MM.1S (cell line): ENCODE measurements around the gene TBL1XR1.

Experiments used
- DNase-seq: peaks from one replicate; pipeline ENCODE4 v3.0.0-alpha.2; 2015
- H2AFZ ChIP-seq: fragments of 300-600 bp; sonication (generic); 2 replicates; pipeline ENCODE4 v1.6.0; 2016; ENCODE audit warnings: antibody characterized with exemption, low read length
- H3F3A ChIP-seq: fragments of 300-600 bp; sonication (generic); 2 replicates; pipeline ENCODE4 v1.6.1; 2016; ENCODE audit warnings: mild to moderate bottlenecking, antibody characterized with exemption, low read length, moderate library complexity, mixed read lengths; ENCODE audit not compliant: insufficient read depth
- H3K27ac ChIP-seq: fragments of 300-600 bp; sonication (generic); 2 replicates; pipeline ENCODE4 v1.5.1; 2016; ENCODE audit warnings: mild to moderate bottlenecking, low read length
- H3K27me3 ChIP-seq: fragments of 300-600 bp; sonication (generic); replicated peaks from 2 replicates; pipeline ENCODE4 v1.6.0; 2016; ENCODE audit warnings: low read length; ENCODE audit not compliant: insufficient read depth
- H3K36me3 ChIP-seq: fragments of 300-600 bp; sonication (generic); replicated peaks from 2 replicates; pipeline ENCODE4 v1.6.1; 2016; ENCODE audit warnings: mild to moderate bottlenecking, low read length, mixed read lengths; ENCODE audit not compliant: insufficient read depth
- H3K4me1 ChIP-seq: fragments of 300-600 bp; sonication (generic); 2 replicates; pipeline ENCODE4 v1.6.1; 2016; ENCODE audit warnings: low read length, mixed read lengths
- H3K4me2 ChIP-seq: fragments of 300-600 bp; sonication (generic); 2 replicates; pipeline ENCODE4 v1.6.0; 2016; ENCODE audit warnings: low read depth, low read length
- H3K4me3 ChIP-seq: fragments of 300-600 bp; sonication (generic); 2 replicates; pipeline ENCODE4 v1.5.1; 2016; ENCODE audit warnings: low read length, mixed read lengths
- H3K79me2 ChIP-seq: fragments of 300-600 bp; sonication (generic); 2 replicates; pipeline ENCODE4 v1.6.1; 2016; ENCODE audit warnings: mixed run types, low read length, mixed read lengths
- H3K9ac ChIP-seq: fragments of 300-600 bp; sonication (generic); 2 replicates; pipeline ENCODE4 v1.6.1; 2016; ENCODE audit warnings: low read length, mixed read lengths
- H3K9me2 ChIP-seq: fragments of 300-600 bp; sonication (generic); replicated peaks from 2 replicates; pipeline ENCODE4 v1.6.1; 2016; ENCODE audit warnings: mild to moderate bottlenecking, low read length, mixed read lengths; ENCODE audit not compliant: insufficient read depth
- H3K9me3 ChIP-seq: fragments of 300-600 bp; sonication (generic); replicated peaks from 2 replicates; pipeline ENCODE4 v1.6.1; 2016; ENCODE audit warnings: mild to moderate bottlenecking, low read length, mixed read lengths; ENCODE audit not compliant: insufficient read depth
- H4K20me1 ChIP-seq: fragments of 300-600 bp; sonication (generic); 2 replicates; pipeline ENCODE4 v1.6.1; 2016; ENCODE audit warnings: mild to moderate bottlenecking, low read length, moderate library complexity, mixed read lengths; ENCODE audit not compliant: insufficient read depth
- EZH2 ChIP-seq: fragments of 300-600 bp; sonication (generic); optimal IDR thresholded peaks from 2 replicates; pipeline ENCODE3; 2017; ENCODE audit warnings: low read depth, mild to moderate bottlenecking, antibody characterized with exemption, low read length, mixed read lengths
- EZH2phosphoT487 ChIP-seq: fragments of 300-600 bp; sonication (generic); IDR thresholded peaks from 2 replicates; pipeline ENCODE4 v1.6.1; 2018; ENCODE audit warnings: antibody characterized with exemption, low read length
- TF ChIP-seq, protein P1 (sequence below): fragments of 300-600 bp; sonication (generic); IDR thresholded peaks from 2 replicates; pipeline ENCODE4 v1.5.1; 2016; ENCODE audit warnings: antibody characterized with exemption, low read length, mixed read lengths

TBL1XR1 gene

DNA sequence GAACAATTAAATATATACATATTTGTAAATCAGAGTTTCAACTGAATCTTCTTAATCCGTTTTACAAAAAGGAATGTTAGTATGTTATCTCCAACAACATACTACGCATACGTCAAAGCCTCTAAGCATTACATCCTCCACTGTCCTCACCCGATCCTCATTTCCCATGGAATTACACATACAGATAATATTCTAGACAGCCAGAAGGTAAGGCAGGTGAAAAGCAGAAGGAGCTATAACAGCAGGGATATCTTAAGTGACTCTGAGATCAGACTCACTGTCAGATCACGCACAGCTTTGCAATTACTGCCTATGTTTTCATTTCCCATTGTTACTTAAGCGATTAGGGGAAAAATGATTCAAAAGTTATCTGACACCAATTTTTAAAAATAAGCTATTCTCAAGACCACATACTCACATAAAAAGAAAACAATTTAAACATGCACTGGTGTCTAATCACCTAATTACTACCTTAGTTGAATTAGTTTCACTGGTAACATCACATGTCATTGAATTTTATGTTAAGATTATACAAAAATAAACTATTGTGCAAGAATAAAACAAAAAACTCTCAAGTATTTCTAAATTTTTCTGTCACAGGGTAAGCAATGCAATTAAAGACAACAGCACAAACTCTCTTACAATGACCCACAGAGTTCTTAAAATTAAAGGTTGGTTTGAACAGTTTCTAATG lies 92.8 kb downstream of the TBL1XR1 start:
- Histone ChIP-seq H4K20me1 (peaks cover 87% of the 10 kb centered on the region), H3K9me3 (no peaks in the 10 kb centered on the region), H3K4me3 (no peak overlapping the region), H3K36me3 (no peaks in the 10 kb centered on the region), H3K79me2 (peaks cover 100% of the 10 kb centered on the region), H3K9ac (no peak overlapping the region), H3K9me2 (no peaks in the 10 kb centered on the region), H3F3A (peaks cover 10% of the 10 kb centered on the region; the same call in 1 of the 2 replicates), H3K4me2 (no peak overlapping the region), H3K27me3 (no peaks in the 10 kb centered on the region), H3K4me1 (peaks cover 15% of the 10 kb centered on the region), H3K27ac (no peak overlapping the region), H2AFZ (no peak overlapping the region)
- TF ChIP-seq, protein P1, sequence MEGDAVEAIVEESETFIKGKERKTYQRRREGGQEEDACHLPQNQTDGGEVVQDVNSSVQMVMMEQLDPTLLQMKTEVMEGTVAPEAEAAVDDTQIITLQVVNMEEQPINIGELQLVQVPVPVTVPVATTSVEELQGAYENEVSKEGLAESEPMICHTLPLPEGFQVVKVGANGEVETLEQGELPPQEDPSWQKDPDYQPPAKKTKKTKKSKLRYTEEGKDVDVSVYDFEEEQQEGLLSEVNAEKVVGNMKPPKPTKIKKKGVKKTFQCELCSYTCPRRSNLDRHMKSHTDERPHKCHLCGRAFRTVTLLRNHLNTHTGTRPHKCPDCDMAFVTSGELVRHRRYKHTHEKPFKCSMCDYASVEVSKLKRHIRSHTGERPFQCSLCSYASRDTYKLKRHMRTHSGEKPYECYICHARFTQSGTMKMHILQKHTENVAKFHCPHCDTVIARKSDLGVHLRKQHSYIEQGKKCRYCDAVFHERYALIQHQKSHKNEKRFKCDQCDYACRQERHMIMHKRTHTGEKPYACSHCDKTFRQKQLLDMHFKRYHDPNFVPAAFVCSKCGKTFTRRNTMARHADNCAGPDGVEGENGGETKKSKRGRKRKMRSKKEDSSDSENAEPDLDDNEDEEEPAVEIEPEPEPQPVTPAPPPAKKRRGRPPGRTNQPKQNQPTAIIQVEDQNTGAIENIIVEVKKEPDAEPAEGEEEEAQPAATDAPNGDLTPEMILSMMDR: no peak
- no peak for TF ChIP-seq EZH2phosphoT487
- TF ChIP-seq EZH2: no peak
- DNase-seq: no peak

DNA sequence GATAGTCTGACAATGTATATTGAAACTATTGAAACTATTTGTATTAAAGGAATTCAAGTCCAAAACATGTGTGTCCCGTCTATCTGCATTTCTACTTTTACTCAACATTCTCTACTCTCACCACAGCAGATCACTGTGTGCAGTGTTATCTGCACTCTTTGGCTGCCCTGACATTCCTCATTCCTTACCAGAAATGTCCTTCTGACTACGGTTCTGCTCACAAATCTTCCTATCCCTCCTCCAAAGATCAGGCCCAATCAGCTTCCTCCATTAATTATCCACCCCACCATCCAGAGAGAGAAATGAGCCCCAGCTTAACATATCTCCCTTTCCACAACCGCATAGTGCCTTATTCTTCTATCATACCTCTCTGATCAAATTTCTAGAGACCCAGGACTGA lies 94.7 kb downstream of the TBL1XR1 start:
- Histone ChIP-seq H3K4me3 (no peak overlapping the region), H3K9me3 (no peaks in the 10 kb centered on the region), H3K4me2 (no peak overlapping the region), H3K79me2 (peaks cover 99% of the 10 kb centered on the region), H3K9ac (no peak overlapping the region), H4K20me1 (peaks cover 81% of the 10 kb centered on the region), H3K27ac (no peak overlapping the region), H3F3A (peaks cover 3% of the 10 kb centered on the region; the same call in 1 of the 2 replicates), H3K4me1 (0 out of 2 replicates have a peak, but pooled peaks cover 4% of the 10 kb centered on the region), H3K9me2 (no peaks in the 10 kb centered on the region), H3K36me3 (no peaks in the 10 kb centered on the region; the same call in 1 of the 2 replicates), H3K27me3 (no peaks in the 10 kb centered on the region), H2AFZ (no peak overlapping the region)
- no peak for DNase-seq
- TF ChIP-seq, protein P1: no peak
- TF ChIP-seq EZH2 (no peak), EZH2phosphoT487 (no peak)

DNA sequence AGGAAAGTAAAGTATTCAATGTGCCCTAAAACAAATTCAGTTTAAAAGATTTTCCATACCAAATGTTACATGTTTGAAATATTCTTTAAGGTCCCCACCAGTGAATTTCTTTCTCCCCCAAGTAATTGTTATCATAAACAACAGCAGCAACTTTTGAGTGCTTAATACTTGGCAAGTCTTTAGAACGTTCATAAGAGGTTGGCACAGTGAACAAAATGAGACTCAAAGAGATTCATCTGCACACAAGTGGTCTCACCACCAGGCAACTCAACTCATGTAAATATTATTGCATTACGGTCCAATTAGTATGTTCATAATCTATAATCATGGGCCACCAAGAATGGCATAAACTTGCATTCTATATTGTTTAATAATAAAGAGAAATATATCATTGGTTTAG lies 98.7 kb downstream of the TBL1XR1 start:
- TF ChIP-seq EZH2phosphoT487 (no peak), EZH2 (no peak)
- TF ChIP-seq, protein P1: no peak
- Histone ChIP-seq H3K79me2 (peaks cover 99% of the 10 kb centered on the region), H3K27me3 (no peaks in the 10 kb centered on the region), H3K9me3 (no peaks in the 10 kb centered on the region), H3K9me2 (no peaks in the 10 kb centered on the region), H3K36me3 (peaks cover 5% of the 10 kb centered on the region; the same call in 1 of the 2 replicates), H4K20me1 (peaks cover 78% of the 10 kb centered on the region), H3K4me2 (no peak overlapping the region), H3K4me1 (0 out of 2 replicates have a peak, but pooled peaks cover 3% of the 10 kb centered on the region), H3K9ac (no peak overlapping the region), H2AFZ (no peak overlapping the region), H3K27ac (no peak overlapping the region), H3F3A (peaks cover 6% of the 10 kb centered on the region; the same call in 1 of the 2 replicates), H3K4me3 (no peak overlapping the region)
- no peak for DNase-seq
